Adrenal gland (tissue), 5 donors: ENCODE results near the gene ALG14.

Source experiments
- POLR2A ChIP-seq, 2 donors: fragments of 450-650 bp; IDR thresholded peaks; one replicate each; pipeline ENCODE4 v1.6.1; 2017; ENCODE audit warnings: antibody characterized with exemption in 2 of 2, mild to moderate bottlenecking in 2 of 2, moderate library complexity in 1 of 2
- TF ChIP-seq, protein P1 (sequence below), 6 experiments: fragments of 450-650 bp in 4 of 6; fragments of 200-600 bp in 2 of 6; sonication (generic) in 1 of 6; IDR thresholded peaks; 1 replicate in 5 of 6; 2 replicates in 1 of 6; pipeline versions ENCODE4 v1.5.1 to v1.8.0; 2016 to 2021; ENCODE audit warnings: antibody characterized with exemption in 6 of 6, mild to moderate bottlenecking in 2 of 6, moderate library complexity in 1 of 6
- donor health status: DM: no; HTN: no; CAD: no.

DNA sequence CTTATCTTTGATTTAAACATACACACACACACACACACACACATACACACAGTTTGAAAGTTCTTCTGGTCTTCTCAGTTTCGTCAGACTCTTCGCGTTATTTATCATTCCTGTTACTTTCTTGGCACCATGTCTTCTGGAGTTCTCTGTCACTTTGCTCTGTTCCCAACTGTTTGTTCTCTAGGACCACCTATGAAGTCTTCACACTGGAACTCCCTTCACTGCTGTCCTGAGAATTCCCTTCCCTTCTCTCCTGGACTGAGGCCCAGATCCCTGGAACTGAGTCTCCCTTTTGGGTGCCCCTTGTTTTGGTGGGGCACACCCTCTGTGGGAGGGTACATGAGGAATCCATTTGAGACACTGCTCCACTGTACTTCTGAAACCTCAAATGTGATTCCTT lies 30.5 kb downstream of the ALG14 start:
- TF ChIP-seq, protein P1, sequence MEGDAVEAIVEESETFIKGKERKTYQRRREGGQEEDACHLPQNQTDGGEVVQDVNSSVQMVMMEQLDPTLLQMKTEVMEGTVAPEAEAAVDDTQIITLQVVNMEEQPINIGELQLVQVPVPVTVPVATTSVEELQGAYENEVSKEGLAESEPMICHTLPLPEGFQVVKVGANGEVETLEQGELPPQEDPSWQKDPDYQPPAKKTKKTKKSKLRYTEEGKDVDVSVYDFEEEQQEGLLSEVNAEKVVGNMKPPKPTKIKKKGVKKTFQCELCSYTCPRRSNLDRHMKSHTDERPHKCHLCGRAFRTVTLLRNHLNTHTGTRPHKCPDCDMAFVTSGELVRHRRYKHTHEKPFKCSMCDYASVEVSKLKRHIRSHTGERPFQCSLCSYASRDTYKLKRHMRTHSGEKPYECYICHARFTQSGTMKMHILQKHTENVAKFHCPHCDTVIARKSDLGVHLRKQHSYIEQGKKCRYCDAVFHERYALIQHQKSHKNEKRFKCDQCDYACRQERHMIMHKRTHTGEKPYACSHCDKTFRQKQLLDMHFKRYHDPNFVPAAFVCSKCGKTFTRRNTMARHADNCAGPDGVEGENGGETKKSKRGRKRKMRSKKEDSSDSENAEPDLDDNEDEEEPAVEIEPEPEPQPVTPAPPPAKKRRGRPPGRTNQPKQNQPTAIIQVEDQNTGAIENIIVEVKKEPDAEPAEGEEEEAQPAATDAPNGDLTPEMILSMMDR (IDR thresholded peaks at IDR 0.05), result no peak
- no peak for TF ChIP-seq POLR2A (IDR thresholded peaks at IDR 0.05)
